Neuron (in vitro differentiated cells): ENCODE results near the gene EIF6.

ENCODE experiments used
- H2AFZ ChIP-seq: one replicate; pipeline ENCODE4 v1.6.1; 2013; ENCODE audit warnings: low read depth, mild to moderate bottlenecking, inconsistent platforms, low read length, moderate library complexity
- H3K27me3 ChIP-seq: one replicate; pipeline ENCODE4 v1.6.1; 2013; ENCODE audit warnings: low read length; ENCODE audit not compliant: insufficient read depth
- H3K36me3 ChIP-seq: one replicate; pipeline ENCODE4 v1.6.1; 2013; ENCODE audit warnings: low read length; ENCODE audit not compliant: insufficient read depth
- H3K4me1 ChIP-seq: one replicate; pipeline ENCODE4 v1.6.1; 2013; ENCODE audit warnings: low read length; ENCODE audit not compliant: insufficient read depth
- H3K4me3 ChIP-seq: 2 replicates; pipeline ENCODE4 v1.5.1; 2013; ENCODE audit warnings: mild to moderate bottlenecking, low read length, moderate library complexity
- H3K9me3 ChIP-seq: one replicate; pipeline ENCODE4 v1.6.1; 2013; ENCODE audit warnings: low read length

Gene EIF6

GRCh38 chr20:35286077-35286898 lies 1.7 kb upstream of the EIF6 start:
- no peak overlapping the region for H3K4me3 ChIP-seq
- peaks cover 5% of the 10 kb centered on the region for H3K36me3 ChIP-seq
- peaks cover 10% of the 10 kb centered on the region for H3K27me3 ChIP-seq
- H3K4me1 ChIP-seq: peaks cover 12% of the 10 kb centered on the region
- no peak overlapping the region for H2AFZ ChIP-seq
- H3K9me3 ChIP-seq: no peaks in the 10 kb centered on the region

- H3K4me3 ChIP-seq: no peak overlapping the region
- no peaks in the 10 kb centered on the region for H3K9me3 ChIP-seq
Observed at GRCh38 chr20:35285806-35286076, 1.2 kb upstream of the EIF6 start.

GRCh38 chr20:35284992-35285805 lies 627 bp upstream of the EIF6 start:
- peaks cover 12% of the 10 kb centered on the region for H3K4me1 ChIP-seq
- H3K36me3 ChIP-seq: peaks cover 13% of the 10 kb centered on the region
- peaks cover 3% of the 10 kb centered on the region for H3K27me3 ChIP-seq
- peak overlapping the region; percentile 38 for H2AFZ ChIP-seq
- H3K4me3 ChIP-seq: peak overlapping the region; percentile 93
- H3K9me3 ChIP-seq: no peaks in the 10 kb centered on the region

More at GRCh38 chr20:35285806-35286076, 1.2 kb upstream of the EIF6 start:
- no peak overlapping the region for H2AFZ ChIP-seq
- H3K36me3 ChIP-seq: peaks cover 7% of the 10 kb centered on the region
- peaks cover 12% of the 10 kb centered on the region for H3K4me1 ChIP-seq
- H3K27me3 ChIP-seq: peaks cover 8% of the 10 kb centered on the region

GRCh38 chr20:35283441-35284266 lies 918 bp downstream of the EIF6 start:
- peak overlapping the region; percentile 93 for H3K4me3 ChIP-seq
- peaks cover 28% of the 10 kb centered on the region for H3K36me3 ChIP-seq
- no peaks in the 10 kb centered on the region for H3K9me3 ChIP-seq
- H3K4me1 ChIP-seq: peaks cover 12% of the 10 kb centered on the region
- H2AFZ ChIP-seq: no peak overlapping the region
- no peaks in the 10 kb centered on the region for H3K27me3 ChIP-seq

- H3K4me3 ChIP-seq: no peak overlapping the region
- H3K36me3 ChIP-seq: peaks cover 31% of the 10 kb centered on the region
- peaks cover 23% of the 10 kb centered on the region for H3K4me1 ChIP-seq
- H3K9me3 ChIP-seq: no peaks in the 10 kb centered on the region
- no peaks in the 10 kb centered on the region for H3K27me3 ChIP-seq
- H2AFZ ChIP-seq: no peak overlapping the region
Observed at GRCh38 chr20:35281506-35282101, 3.0 kb downstream of the EIF6 start.

GRCh38 chr20:35280523-35280922 lies 4.0 kb downstream of the EIF6 start:
- Histone ChIP-seq H3K4me1 (peaks cover 24% of the 10 kb centered on the region), H2AFZ (no peak overlapping the region), H3K36me3 (peaks cover 34% of the 10 kb centered on the region), H3K4me3 (no peak overlapping the region), H3K27me3 (no peaks in the 10 kb centered on the region), H3K9me3 (no peaks in the 10 kb centered on the region)

- Histone ChIP-seq H3K36me3 (peaks cover 34% of the 10 kb centered on the region), H3K4me3 (no peak overlapping the region), H2AFZ (no peak overlapping the region), H3K9me3 (no peaks in the 10 kb centered on the region), H3K27me3 (no peaks in the 10 kb centered on the region), H3K4me1 (peaks cover 20% of the 10 kb centered on the region)
Observed at GRCh38 chr20:35279533-35280174, 4.9 kb downstream of the EIF6 start.

GRCh38 chr20:35279040-35279439 lies 5.5 kb downstream of the EIF6 start:
- Histone ChIP-seq H3K36me3 (peaks cover 34% of the 10 kb centered on the region), H3K4me3 (no peak overlapping the region), H3K9me3 (no peaks in the 10 kb centered on the region), H3K4me1 (peaks cover 20% of the 10 kb centered on the region), H2AFZ (no peak overlapping the region), H3K27me3 (no peaks in the 10 kb centered on the region)

- Histone ChIP-seq H3K9me3 (no peaks in the 10 kb centered on the region), H3K4me1 (peaks cover 12% of the 10 kb centered on the region), H3K4me3 (peak within 1 kb of the TSS; percentile 63), H2AFZ (no peak within 1 kb of the TSS), H3K27me3 (no peaks in the 10 kb centered on the region), H3K36me3 (peaks cover 34% of the 10 kb centered on the region)
Observed at GRCh38 chr20:35277531-35278395, 6.8 kb downstream of the EIF6 start, which contains the start of gene MMP24OS. TSS of gene MMP24OS (minus strand) at chr20:35278122. CDS start at chr20:35277929, 193 bp downstream.

GRCh38 chr20:35277127-35277526 lies 7.4 kb downstream of the EIF6 start:
- Histone ChIP-seq H3K4me3 (peak overlapping the region; percentile 63), H3K36me3 (peaks cover 31% of the 10 kb centered on the region), H3K9me3 (no peaks in the 10 kb centered on the region), H3K4me1 (peaks cover 12% of the 10 kb centered on the region), H2AFZ (no peak overlapping the region), H3K27me3 (no peaks in the 10 kb centered on the region)

- peaks cover 29% of the 10 kb centered on the region for H3K36me3 ChIP-seq
Observed at GRCh38 chr20:35276408-35276807, 8.2 kb downstream of the EIF6 start.

More at GRCh38 chr20:35276408-35276807, 8.2 kb downstream of the EIF6 start:
- Histone ChIP-seq H3K9me3 (no peaks in the 10 kb centered on the region), H3K4me3 (no peak overlapping the region), H3K4me1 (peaks cover 12% of the 10 kb centered on the region), H2AFZ (no peak overlapping the region), H3K27me3 (no peaks in the 10 kb centered on the region)
